UCSD-AML1 (cell line): ENCODE measurements around the gene RLBP1.

Source experiments
- DNase-seq: peaks from one replicate; lab custom pipeline; 2025; ENCODE audit not compliant: unreplicated experiment; lab: John Stamatoyannopoulos, UW

RLBP1 gene

DNA sequence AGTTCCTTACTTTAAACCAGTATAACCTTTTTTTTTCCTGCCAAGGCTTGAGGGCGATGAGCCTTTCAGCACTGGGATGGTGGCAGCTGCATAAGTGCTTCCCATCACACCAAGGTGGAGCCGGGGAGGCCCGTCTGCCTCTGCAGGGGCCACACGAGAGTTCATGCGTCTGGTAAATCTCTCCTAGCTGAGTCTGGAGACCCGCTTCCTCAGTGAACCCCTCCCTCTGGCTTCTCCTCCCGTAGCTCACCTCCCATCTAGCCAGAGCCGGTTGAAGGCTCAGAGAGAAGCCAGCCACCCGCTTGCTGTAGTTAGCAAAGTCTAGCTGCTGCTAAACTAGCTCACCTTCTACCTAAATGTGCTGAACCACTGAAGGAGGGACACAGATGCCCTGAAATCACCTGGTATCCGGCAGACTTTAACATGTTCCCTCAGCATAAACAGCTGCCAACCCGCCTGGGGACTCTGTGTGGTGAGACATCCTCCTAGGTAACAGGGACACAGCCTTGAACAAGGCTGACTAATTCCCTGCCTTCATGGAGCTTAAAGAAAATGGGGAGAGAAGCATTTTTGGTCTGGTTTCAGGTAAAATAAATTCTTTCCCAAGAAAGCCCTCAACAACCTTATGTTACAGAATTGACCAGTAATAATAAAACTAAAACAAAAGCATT lies 42.9 kb downstream of the RLBP1 start:
- DNase-seq: no peak

- DNase-seq: peak; percentile 26
Measured at GRCh38 chr15:89177633-89178306, 43.6 kb downstream of the RLBP1 start.

DNA sequence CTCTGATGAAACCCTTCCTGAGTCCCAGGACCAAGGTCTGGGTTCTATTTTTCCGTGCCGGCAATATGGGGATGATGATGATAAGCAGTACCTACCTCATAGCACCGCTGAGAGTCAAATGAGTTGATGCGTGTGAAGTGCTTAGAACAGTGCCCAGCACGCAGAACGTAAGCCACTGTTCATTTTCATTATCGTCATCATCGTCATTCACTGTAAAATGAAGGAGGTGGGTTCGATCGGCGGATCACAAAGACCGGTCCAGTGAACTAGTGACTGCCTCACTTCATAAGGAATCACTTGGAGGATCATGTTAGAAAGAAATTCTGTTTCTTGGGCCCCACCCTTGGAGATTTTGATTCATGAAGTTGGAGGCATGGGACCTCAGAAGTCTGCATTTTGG lies 44.3 kb downstream of the RLBP1 start:
- no peak for DNase-seq

- DNase-seq: no peak
Measured at GRCh38 chr15:89175617-89176191, 45.7 kb downstream of the RLBP1 start.

- no peak for DNase-seq
Measured at GRCh38 chr15:89174476-89174875, 46.9 kb downstream of the RLBP1 start.

DNA sequence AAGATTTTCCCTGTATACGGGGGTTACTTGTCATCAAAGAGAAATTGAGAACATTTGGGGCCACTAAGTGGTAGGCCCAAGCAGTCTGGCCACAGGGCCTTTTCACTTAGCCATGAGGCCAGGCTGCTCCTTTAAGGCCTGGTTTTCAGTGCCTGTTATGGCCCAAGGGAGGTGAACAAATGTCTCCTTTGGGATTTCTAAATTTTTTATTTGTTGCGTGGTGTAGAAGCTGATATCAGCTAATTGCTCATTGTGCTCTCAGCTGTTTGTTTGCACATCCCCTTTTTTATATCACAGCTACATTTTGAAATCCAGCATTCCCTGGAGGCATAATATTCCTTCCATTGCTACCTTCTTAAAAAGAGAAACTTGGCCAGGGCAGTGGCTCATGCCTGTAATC lies 48.5 kb downstream of the RLBP1 start:
- DNase-seq: no peak

DNA sequence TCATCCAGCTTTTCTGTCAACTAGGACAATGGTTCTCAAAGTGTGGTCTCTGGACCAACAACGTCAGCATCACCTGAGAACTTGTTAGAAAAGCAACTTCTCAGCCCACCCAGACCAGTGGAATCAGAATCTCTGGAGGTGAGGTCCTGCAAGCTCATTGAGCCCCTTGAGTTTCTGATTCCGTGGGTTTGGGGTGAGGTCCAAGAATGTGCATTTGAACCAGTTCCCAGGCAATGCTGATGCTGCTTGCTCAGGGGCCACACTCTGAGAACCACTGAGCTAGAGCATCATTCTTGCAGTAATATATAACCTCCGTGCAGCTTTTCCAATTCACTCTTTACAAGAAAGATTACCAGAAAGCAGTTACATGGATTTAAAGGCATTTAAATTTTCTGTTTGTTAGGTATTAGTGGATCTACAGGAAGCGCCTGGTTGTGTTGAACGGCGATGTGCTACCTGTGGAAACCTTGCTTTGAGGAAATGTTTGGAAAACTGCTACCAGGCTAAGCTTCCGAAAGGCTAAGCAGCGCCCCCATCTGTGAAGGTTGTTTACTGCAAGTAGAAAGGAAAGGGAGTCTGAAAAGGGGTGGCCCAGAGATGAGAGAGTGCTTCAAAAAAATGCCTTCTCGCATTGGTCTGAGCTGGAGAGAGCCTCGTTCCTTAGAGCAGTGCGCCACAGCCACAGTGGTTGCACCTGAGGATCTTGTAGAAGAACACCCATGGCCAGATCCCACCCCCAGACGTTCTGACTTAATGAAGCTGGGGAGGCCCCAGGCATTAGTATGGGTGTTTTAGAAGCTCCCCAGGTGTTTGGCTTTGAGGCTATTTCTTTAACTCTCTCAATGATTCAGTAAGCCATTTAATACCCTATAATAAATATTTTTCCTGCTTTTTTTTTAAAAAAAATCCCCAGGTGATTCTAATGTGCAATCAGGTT lies 50.0 kb downstream of the RLBP1 start:
- peak; percentile 36 for DNase-seq

DNA sequence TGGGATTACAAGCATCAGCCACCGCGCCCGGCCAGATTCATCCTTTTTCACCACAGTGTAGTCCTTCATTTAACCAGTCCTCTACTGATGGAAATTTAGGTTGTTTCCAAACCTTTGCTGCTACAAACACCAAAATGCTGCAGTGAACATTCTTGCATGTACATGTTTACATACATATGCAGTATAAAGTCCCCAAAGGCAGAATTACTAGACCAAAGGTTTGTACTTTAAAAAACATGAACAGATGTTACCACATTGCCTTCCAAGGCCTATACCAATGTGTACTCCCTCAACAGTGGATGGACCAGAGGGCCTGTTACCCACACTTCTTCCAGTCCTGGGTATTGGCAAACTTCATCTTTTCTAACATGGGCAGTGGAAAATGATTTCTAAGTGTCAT lies 51.0 kb downstream of the RLBP1 start:
- DNase-seq: no peak

DNA sequence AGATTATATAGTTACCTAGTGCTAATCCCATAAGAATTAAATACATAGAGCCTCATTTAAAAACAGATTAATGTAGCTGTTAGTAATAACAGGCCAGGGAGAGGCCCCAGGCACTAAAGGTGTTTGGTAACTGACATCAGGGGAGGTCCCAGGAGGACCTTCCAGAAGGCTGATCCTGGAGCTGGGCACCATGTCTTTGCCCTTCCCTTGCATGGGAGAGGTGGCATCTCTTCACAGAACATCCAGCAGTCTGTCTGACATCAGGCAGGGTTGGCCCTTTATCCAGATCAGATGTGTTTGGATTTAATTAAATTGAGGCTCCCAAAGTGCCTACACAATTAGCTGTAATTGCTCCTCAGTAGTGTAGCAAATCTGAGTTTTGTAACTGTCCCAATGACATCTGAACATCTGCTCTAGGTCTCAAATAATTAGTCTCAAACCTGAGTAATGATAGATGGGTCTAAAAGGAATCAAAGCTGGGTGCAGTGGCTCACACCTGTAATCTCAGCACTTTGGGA lies 53.0 kb downstream of the RLBP1 start:
- DNase-seq: no peak

GRCh38 chr15:89167267-89168176 lies 53.9 kb downstream of the RLBP1 start:
- DNase-seq: no peak

GRCh38 chr15:89165677-89166076 lies 55.7 kb downstream of the RLBP1 start:
- no peak for DNase-seq

DNA sequence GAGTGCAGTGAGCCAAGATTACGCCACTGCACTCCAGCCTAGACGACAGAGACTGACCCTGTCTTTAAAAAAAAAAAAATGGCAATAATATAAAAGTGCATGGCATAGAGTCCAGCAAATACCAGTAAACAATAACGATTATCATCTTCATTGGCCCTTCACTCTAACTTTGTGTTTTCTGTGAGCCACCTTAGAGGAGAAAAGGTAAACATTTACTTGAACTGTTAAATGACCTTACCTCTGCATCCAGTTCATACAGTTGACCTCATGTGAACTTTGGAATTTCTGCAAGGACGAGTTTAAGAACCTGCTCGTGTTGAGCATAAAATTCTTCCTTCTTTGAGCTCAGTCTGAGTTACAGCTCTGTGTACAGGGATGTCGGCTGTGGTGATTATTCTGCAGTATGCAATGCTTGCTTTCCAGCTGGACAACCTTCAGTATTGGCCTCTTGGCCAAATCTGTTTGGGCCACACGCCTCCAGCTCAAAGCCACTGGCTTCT lies 56.6 kb downstream of the RLBP1 start:
- no peak for DNase-seq

DNA sequence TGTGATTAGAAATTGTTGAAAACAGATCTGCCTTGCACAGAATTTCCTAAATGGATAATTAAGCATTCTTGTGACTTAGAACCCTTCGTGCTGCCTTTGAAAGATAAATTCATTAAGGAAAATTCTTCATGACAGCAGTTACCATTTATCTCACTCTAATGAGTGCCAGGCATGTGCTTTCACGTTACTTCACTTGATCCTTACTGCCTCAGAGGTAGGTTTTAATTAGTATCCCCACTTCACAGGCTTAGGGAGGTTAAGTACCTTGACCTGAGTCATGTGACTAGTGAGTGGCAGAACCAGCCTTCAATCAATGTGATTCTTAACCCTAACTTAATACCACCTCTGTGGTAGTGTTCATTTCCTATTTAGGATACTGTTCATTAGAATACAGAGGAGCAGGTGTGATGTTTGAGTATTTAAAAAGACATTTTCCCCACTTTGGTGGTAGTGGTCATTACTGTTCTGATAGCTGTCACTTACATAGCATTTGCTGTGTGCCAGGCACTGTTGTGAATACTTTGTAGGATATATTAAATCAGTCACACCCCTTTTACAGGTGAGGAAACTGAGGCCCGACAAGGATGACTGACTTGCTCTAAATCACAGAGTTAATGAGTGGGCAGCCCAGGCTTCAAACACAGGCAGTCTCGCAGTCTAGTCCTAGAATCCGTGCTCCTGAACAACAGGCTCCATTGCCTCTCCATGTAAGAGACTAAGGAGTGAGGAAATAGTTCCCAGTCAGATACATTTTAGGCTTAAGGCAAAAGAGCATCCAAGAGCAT lies 57.9 kb downstream of the RLBP1 start:
- no peak for DNase-seq

- no peak for DNase-seq
Measured at GRCh38 chr15:89161666-89162065, 59.7 kb downstream of the RLBP1 start.
